HG03571 (cell line): Measurements from ENCODE around the gene CYTH1.

Experiments
- ATAC-seq: cut with Tn5 transposase; IDR thresholded peaks from one replicate; pipeline ENCODE4 v1.9.1; 2021; ENCODE audit not compliant: unreplicated experiment

CYTH1 gene

GRCh38 chr17:78658281-78658785, 123.7 kb downstream of the CYTH1 start:
- no peak for ATAC-seq

GRCh38 chr17:78655251-78655940, 126.7 kb downstream of the CYTH1 start:
- no peak for ATAC-seq

- no peak for ATAC-seq
These were observed 127.7 kb downstream of the CYTH1 start for GRCh38 chr17:78654325-78654724.

GRCh38 chr17:78653382-78653781, 128.7 kb downstream of the CYTH1 start:
- ATAC-seq = no peak

- ATAC-seq = no peak
These were observed 129.2 kb downstream of the CYTH1 start for GRCh38 chr17:78652913-78653312.

GRCh38 chr17:78652024-78652423, 130.0 kb downstream of the CYTH1 start:
- ATAC-seq = no peak

- ATAC-seq = no peak
These were observed 130.5 kb downstream of the CYTH1 start for GRCh38 chr17:78651554-78651953.

- ATAC-seq = no peak
These were observed 131.9 kb downstream of the CYTH1 start for GRCh38 chr17:78650093-78650715.

- ATAC-seq = no peak
These were observed 133.8 kb downstream of the CYTH1 start for GRCh38 chr17:78648293-78648692.

- no peak for ATAC-seq
These were observed 135.0 kb downstream of the CYTH1 start for GRCh38 chr17:78647032-78647431.

- ATAC-seq = no peak
These were observed 136.4 kb downstream of the CYTH1 start for GRCh38 chr17:78645421-78646295.

GRCh38 chr17:78644931-78645351, 137.1 kb downstream of the CYTH1 start:
- ATAC-seq = no peak

- ATAC-seq = no peak
These were observed 137.8 kb downstream of the CYTH1 start for GRCh38 chr17:78644224-78644623.

GRCh38 chr17:78643326-78643725, 138.7 kb downstream of the CYTH1 start:
- no peak for ATAC-seq

GRCh38 chr17:78642707-78643106, 139.4 kb downstream of the CYTH1 start:
- ATAC-seq = no peak

- no peak for ATAC-seq
These were observed 140.4 kb downstream of the CYTH1 start for GRCh38 chr17:78641666-78642065.

GRCh38 chr17:78641243-78641642, 140.8 kb downstream of the CYTH1 start:
- no peak for ATAC-seq

- no peak for ATAC-seq
These were observed 141.4 kb downstream of the CYTH1 start for GRCh38 chr17:78640700-78641099.

GRCh38 chr17:78637643-78638420, 144.2 kb downstream of the CYTH1 start:
- no peak for ATAC-seq

GRCh38 chr17:78637146-78637545, 144.9 kb downstream of the CYTH1 start:
- ATAC-seq = no peak

GRCh38 chr17:78634154-78634553, 147.9 kb downstream of the CYTH1 start:
- no peak for ATAC-seq
